Right lobe of liver (tissue), 6 donors: ENCODE measurements around the gene FHIT. TPM values are rescaled to one million over a fixed set of nuclear protein-coding genes. Genes with fewer than 3 reads are reported as not detected.

Experiments
- ATAC-seq, 4 donors: fragments of 200-7000 bp; cut with Tn5 transposase; one replicate each; pipeline ENCODE4 v1.9.1; 2020; ENCODE audit warnings: mild to moderate bottlenecking in 4 of 4, moderate library complexity in 4 of 4
- DNase-seq, 3 donors: peaks; one replicate each; pipeline ENCODE4 v3.0.0-alpha.2; 2020
- H3K27ac ChIP-seq, 3 donors: fragments of 200-600 bp; one replicate each; pipeline ENCODE4 v1.8.0; 2022
- H3K27me3 ChIP-seq, 2 donors: fragments of 200-600 bp; one replicate each; pipeline ENCODE4 v1.8.0; 2022
- H3K36me3 ChIP-seq, 4 donors: fragments of 200-600 bp; sonication (generic) in 1 of 4; one replicate each; pipeline versions ENCODE4 v1.5.1 to v1.8.0; 2017 to 2022; ENCODE audit warnings: control low read depth in 1 of 4
- H3K4me1 ChIP-seq, 4 donors: fragments of 200-600 bp; sonication (generic) in 1 of 4; one replicate each; pipeline versions ENCODE4 v1.5.1 to v1.8.0; 2017 to 2022; ENCODE audit warnings: control low read depth in 1 of 4
- H3K4me3 ChIP-seq, 3 donors: fragments of 200-600 bp; one replicate each; pipeline ENCODE4 v1.8.0; 2022
- H3K9me3 ChIP-seq, 4 donors: fragments of 200-600 bp; sonication (generic) in 1 of 4; one replicate each; pipeline versions ENCODE4 v1.5.1 to v1.8.0; 2017 to 2022; ENCODE audit warnings: control low read depth in 1 of 4
- CTCF ChIP-seq, 4 donors: fragments of 200-600 bp in 3 of 4; fragments of 450-650 bp in 1 of 4; IDR thresholded peaks; one replicate each; pipeline versions ENCODE4 v1.5.1 to v1.8.0; 2016 to 2022; ENCODE audit warnings: antibody characterized with exemption in 4 of 4, mild to moderate bottlenecking in 2 of 4
- POLR2A ChIP-seq: fragments of 450-650 bp; IDR thresholded peaks from one replicate; pipeline ENCODE4 v1.6.1; 2017; ENCODE audit warnings: antibody characterized with exemption, mild to moderate bottlenecking
- WGBS: methylation state at CpG from one replicate; pipeline ENCODE4 v1.1.6; 2018; ENCODE audit warnings: low coverage, low lambda C conversion rate; ENCODE audit not compliant: insufficient coverage; ENCODE audit errors: missing lambda C conversion rate; 5-methylcytosine and 5-hydroxymethylcytosine counted together
- intact Hi-C, 2 donors: fragments of 100-400 bp; cut with DNase I; formaldehyde crosslinking; loops; one replicate each; pipeline versions ENCODE4 v1.11.2 to v1.14.1; 2022
- total RNA-seq, 6 experiments: library from RNA; depleted of rRNA in 2 of 6; stranded (reverse); fragments of >200 nt in 2 of 6; fragmentation: NEBNext Ultra II Directional in 3 of 6; extraction: Animal tissue kit (Norgen Biotek cat#: 25700) in 3 of 6; gene quantifications; one replicate each; pipeline versions ENCODE4 v1.1.0 to v1.2.4, GENCODE V29; 2016 to 2023
- donor health status: DM: no; HTN: yes; CAD: no.
- donor health status: DM: no; HTN: no; CAD: no.
- donor health status: DM: no; HTN: no; CAD: no.
- donor health status: DM: no; HTN: yes; CAD: no.
- donor health status: DM: no; HTN: yes; CAD: no.

The FHIT gene
- total RNA-seq, 6 experiments from 2014 or later, result 6.6 to 11.2 (median 8.0) TPM

GRCh38 chr3:60337421-60337820, 913.8 kb downstream of the FHIT start:
- TF ChIP-seq POLR2A, result no peak
- no peak for TF ChIP-seq CTCF (IDR thresholded peaks at IDR 0.05)
- 94% methylated on average over 2 of the region's 2 CpGs for WGBS
- Histone ChIP-seq H3K4me1 (no peaks in the 10 kb centered on the region), H3K4me3 (no peak overlapping the region), H3K27ac (no peak overlapping the region), H3K36me3 (no peaks in the 10 kb centered on the region), H3K27me3 (no peaks in the 10 kb centered on the region), H3K9me3 (no peaks in the 10 kb centered on the region)
- intact Hi-C loops, result no loop called here
- ATAC-seq, result no peak
- no peak for DNase-seq

GRCh38 chr3:60336061-60336460, 915.2 kb downstream of the FHIT start:
- Histone ChIP-seq H3K27ac (no peak overlapping the region), H3K4me3 (no peak overlapping the region), H3K27me3 (no peaks in the 10 kb centered on the region), H3K4me1 (no peaks in the 10 kb centered on the region), H3K9me3 (no peaks in the 10 kb centered on the region), H3K36me3 (no peaks in the 10 kb centered on the region)
- no peak for DNase-seq
- ATAC-seq, result no peak
- intact Hi-C loops, result no loop called here
- TF ChIP-seq CTCF (IDR thresholded peaks at IDR 0.05), result no peak
- no peak for TF ChIP-seq POLR2A
- WGBS, result 67% methylated on average over 2 of the region's 2 CpGs

GRCh38 chr3:60333710-60334109, 917.5 kb downstream of the FHIT start:
- DNase-seq, result no peak
- Histone ChIP-seq H3K36me3 (no peaks in the 10 kb centered on the region), H3K9me3 (no peaks in the 10 kb centered on the region), H3K27ac (no peak overlapping the region), H3K27me3 (no peaks in the 10 kb centered on the region), H3K4me1 (no peaks in the 10 kb centered on the region), H3K4me3 (no peak overlapping the region)
- whole genome bisulfite sequencing, result 60% methylated on average over 1 of the region's 1 CpG
- intact Hi-C loops, result no loop called here
- no peak for TF ChIP-seq CTCF (IDR thresholded peaks at IDR 0.05)
- ATAC-seq, result no peak

GRCh38 chr3:60330107-60330506, 921.1 kb downstream of the FHIT start:
- WGBS, result 88% methylated on average over 4 of the region's 6 CpGs
- ATAC-seq, result no peak

More at GRCh38 chr3:60330107-60330506, 921.1 kb downstream of the FHIT start:
- no peak for DNase-seq
- H3K4me3 ChIP-seq, result no peak overlapping the region
- no peak overlapping the region for H3K27ac ChIP-seq
- H3K4me1 ChIP-seq, result no peaks in the 10 kb centered on the region
- no peaks in the 10 kb centered on the region for H3K36me3 ChIP-seq
- no peaks in the 10 kb centered on the region for H3K9me3 ChIP-seq
- intact Hi-C loops, result no loop called here
- no peak for TF ChIP-seq CTCF (IDR thresholded peaks at IDR 0.05)
- TF ChIP-seq POLR2A, result no peak
- H3K27me3 ChIP-seq, result no peaks in the 10 kb centered on the region
